ENCODE measurements around the gene KIF6.

DNA sequence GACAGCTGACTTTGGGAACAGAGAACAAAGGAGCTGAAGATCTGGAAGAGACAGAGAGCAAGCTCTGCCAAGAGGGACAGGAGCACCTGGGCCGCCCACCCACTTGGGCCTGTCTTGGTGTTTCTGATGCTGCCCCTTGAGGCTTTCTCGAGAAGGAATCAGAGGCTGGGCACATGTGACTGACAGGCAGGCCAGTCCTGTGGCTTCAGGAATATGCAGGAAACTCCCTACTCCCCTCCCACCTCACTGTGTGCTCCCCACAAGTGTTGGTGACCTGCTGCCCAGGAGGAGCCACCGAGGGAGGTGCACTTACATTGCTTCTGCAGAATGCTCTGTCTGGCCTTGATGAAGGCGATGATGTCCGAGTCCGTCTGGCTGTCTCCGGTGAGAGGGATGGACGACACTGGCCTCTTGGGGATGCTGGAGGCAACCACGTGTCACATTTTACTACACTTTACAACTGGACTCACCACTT lies 381.8 kb downstream of the KIF6 start:
- TF ChIP-seq, protein P1, sequence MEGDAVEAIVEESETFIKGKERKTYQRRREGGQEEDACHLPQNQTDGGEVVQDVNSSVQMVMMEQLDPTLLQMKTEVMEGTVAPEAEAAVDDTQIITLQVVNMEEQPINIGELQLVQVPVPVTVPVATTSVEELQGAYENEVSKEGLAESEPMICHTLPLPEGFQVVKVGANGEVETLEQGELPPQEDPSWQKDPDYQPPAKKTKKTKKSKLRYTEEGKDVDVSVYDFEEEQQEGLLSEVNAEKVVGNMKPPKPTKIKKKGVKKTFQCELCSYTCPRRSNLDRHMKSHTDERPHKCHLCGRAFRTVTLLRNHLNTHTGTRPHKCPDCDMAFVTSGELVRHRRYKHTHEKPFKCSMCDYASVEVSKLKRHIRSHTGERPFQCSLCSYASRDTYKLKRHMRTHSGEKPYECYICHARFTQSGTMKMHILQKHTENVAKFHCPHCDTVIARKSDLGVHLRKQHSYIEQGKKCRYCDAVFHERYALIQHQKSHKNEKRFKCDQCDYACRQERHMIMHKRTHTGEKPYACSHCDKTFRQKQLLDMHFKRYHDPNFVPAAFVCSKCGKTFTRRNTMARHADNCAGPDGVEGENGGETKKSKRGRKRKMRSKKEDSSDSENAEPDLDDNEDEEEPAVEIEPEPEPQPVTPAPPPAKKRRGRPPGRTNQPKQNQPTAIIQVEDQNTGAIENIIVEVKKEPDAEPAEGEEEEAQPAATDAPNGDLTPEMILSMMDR (conservative IDR thresholded peaks at IDR 0.05; ENCODE audit: low read length) = peak; percentile 21
- no peak for TF ChIP-seq EZH2phosphoT487 (IDR thresholded peaks at IDR 0.05; ENCODE audit: borderline replicate concordance)

Measured in Loucy (cell line).